Endothelial cell of umbilical vein (primary cell): Measurements from ENCODE around the gene PPFIA2. TPM values are rescaled to one million over a fixed set of nuclear protein-coding genes. Genes with fewer than 3 reads are reported as not detected.

Source experiments
- BruUV-seq: library from RNA; stranded (reverse); fragments of 400-500 nt; replicated peaks from 2 replicates; lab custom pipeline; 2021; lab: Mats Ljungman, UMichigan
- CTCF ChIA-PET: fragments of 300-600, 350-600 bp; sonication (Branson Sonifier 250); formaldehyde crosslinking; loops from one replicate; lab custom pipeline; 2021; ENCODE audit warnings: antibody characterized with exemption, inconsistent platforms; lab: Charles Lee
- POLR2A ChIA-PET: fragments of 300-600, 350-600 bp; sonication (Branson Sonifier 250); formaldehyde crosslinking; loops from one replicate; lab custom pipeline; 2021; ENCODE audit warnings: antibody characterized with exemption, inconsistent platforms; lab: Charles Lee
- DNase-seq: peaks from one replicate; pipeline ENCODE4 v3.0.0-alpha.2; 2011; ENCODE audit warnings: low read depth, low spot score
- FAIRE-seq: peaks from 2 replicates; lab custom pipeline; 2011; peaks lifted over from hg19 to GRCh38; lab: Jason Lieb, UNC
- H2AFZ ChIP-seq: 2 replicates; pipeline ENCODE4 v1.6.0; 2012; ENCODE audit warnings: low read depth, low read length, control low read depth, inconsistent platforms
- H3K27ac ChIP-seq: 2 replicates; pipeline ENCODE4 v1.5.1; 2011; ENCODE audit warnings: low read depth, mild to moderate bottlenecking, control low read depth, low read length, moderate library complexity; ENCODE audit not compliant: insufficient read depth
- H3K27me3 ChIP-seq, 2 experiments: 2 replicates each; pipeline versions ENCODE4 v1.6.0 to v1.6.1; 2011; ENCODE audit warnings: low read length in 2 of 2, mixed read lengths in 1 of 2; ENCODE audit not compliant: control insufficient read depth in 2 of 2, insufficient read depth in 2 of 2
- H3K36me3 ChIP-seq, 2 experiments: 2 replicates in 1 of 2; 3 replicates in 1 of 2; pipeline ENCODE4 v1.5.1; 2011; ENCODE audit warnings: low read length in 2 of 2, mild to moderate bottlenecking in 1 of 2, moderate library complexity in 1 of 2; ENCODE audit not compliant: control insufficient read depth in 2 of 2, insufficient read depth in 2 of 2; ENCODE audit errors: extremely low read depth in 1 of 2
- H3K4me1 ChIP-seq: 3 replicates; pipeline ENCODE4 v1.5.1; 2011; ENCODE audit warnings: mild to moderate bottlenecking, low read length; ENCODE audit not compliant: control insufficient read depth, insufficient read depth; ENCODE audit errors: extremely low read depth
- H3K4me2 ChIP-seq: 2 replicates; pipeline ENCODE4 v1.6.1; 2011; ENCODE audit warnings: low read length, control low read depth, mixed read lengths; ENCODE audit not compliant: insufficient read depth
- H3K4me3 ChIP-seq, 3 experiments: fragments of 200-600 bp in 1 of 3; sonication (generic), shearing (Covaris generic) in 1 of 3; replicated peaks in 1 of 3; 2 replicates each; pipeline ENCODE4 v1.5.1; 2011 to 2016; ENCODE audit warnings: control low read depth in 3 of 3, low read length in 3 of 3, mild to moderate bottlenecking in 2 of 3, inconsistent platforms in 1 of 3, low read depth in 1 of 3, moderate library complexity in 1 of 3; ENCODE audit not compliant: insufficient read depth in 1 of 3
- H3K79me2 ChIP-seq: 2 replicates; pipeline ENCODE4 v1.6.0; 2012; ENCODE audit warnings: low read length, inconsistent platforms; ENCODE audit not compliant: control insufficient read depth, insufficient read depth
- H3K9ac ChIP-seq: replicated peaks from 2 replicates; pipeline ENCODE3; 2011; ENCODE audit warnings: low read length, control low read depth; ENCODE audit not compliant: insufficient read depth; ENCODE audit errors: extremely low read depth
- H3K9me1 ChIP-seq: replicated peaks from 3 replicates; pipeline ENCODE4 v1.6.0; 2011; ENCODE audit warnings: mild to moderate bottlenecking, low read length; ENCODE audit not compliant: control insufficient read depth, insufficient read depth; ENCODE audit errors: extremely low read depth
- H3K9me3 ChIP-seq: replicated peaks from 2 replicates; pipeline ENCODE4 v1.5.1; 2012; ENCODE audit warnings: low read length, inconsistent platforms; ENCODE audit not compliant: control insufficient read depth, insufficient read depth
- H4K20me1 ChIP-seq: replicated peaks from 2 replicates; pipeline ENCODE3; 2011; ENCODE audit warnings: mild to moderate bottlenecking, low read length; ENCODE audit not compliant: control insufficient read depth, insufficient read depth; ENCODE audit errors: extremely low read depth
- CTCF ChIP-seq, 2 donors: IDR thresholded peaks; 1 replicate in 1 of 2; 2 replicates in 1 of 2; pipeline ENCODE4 v1.5.1; 2011; ENCODE audit warnings: low read length in 2 of 2, mild to moderate bottlenecking in 2 of 2, moderate library complexity in 2 of 2, control low read depth in 1 of 2, inconsistent platforms in 1 of 2, low read depth in 1 of 2; ENCODE audit not compliant: insufficient read depth in 1 of 2; ENCODE audit errors: extremely low read depth in 1 of 2
- EZH2 ChIP-seq: IDR thresholded peaks from 2 replicates; pipeline ENCODE4 v1.6.1; 2012; ENCODE audit warnings: borderline replicate concordance, low read depth, mild to moderate bottlenecking, moderate library complexity, low read length, inconsistent platforms; ENCODE audit not compliant: severe bottlenecking
- FOS ChIP-seq: IDR thresholded peaks from 2 replicates; pipeline ENCODE4 v1.6.1; 2011; ENCODE audit warnings: mild to moderate bottlenecking, low read length, moderate library complexity, borderline replicate concordance; ENCODE audit not compliant: insufficient read depth
- GATA2 ChIP-seq: IDR thresholded peaks from 2 replicates; pipeline ENCODE4 v1.7.0; 2011; ENCODE audit warnings: low read depth, mild to moderate bottlenecking, moderate library complexity, mixed read lengths, low read length; ENCODE audit not compliant: insufficient read length, insufficient read depth
- JUN ChIP-seq: IDR thresholded peaks from 2 replicates; pipeline ENCODE4 v1.6.1; 2011; ENCODE audit warnings: borderline replicate concordance, low read depth; ENCODE audit not compliant: insufficient read length, insufficient read depth
- MAX ChIP-seq: IDR thresholded peaks from 2 replicates; pipeline ENCODE4 v1.6.1; 2011; ENCODE audit not compliant: insufficient read depth, insufficient read length
- MYC ChIP-seq: IDR thresholded peaks from one replicate; pipeline ENCODE4 v1.6.1; 2011; ENCODE audit warnings: mild to moderate bottlenecking, low read depth, low read length
- POLR2A ChIP-seq: IDR thresholded peaks from 2 replicates; pipeline ENCODE4 v1.6.1; 2012; ENCODE audit warnings: low read depth, mild to moderate bottlenecking, control low read depth, low read length
- POLR2AphosphoS5 ChIP-seq: IDR thresholded peaks from 2 replicates; pipeline ENCODE4 v1.6.1; 2012; ENCODE audit warnings: low read depth, mild to moderate bottlenecking, control low read depth, low read length, moderate library complexity; ENCODE audit not compliant: insufficient read depth
- dilution Hi-C: fragments of 300-500 bp; cut with MboI; formaldehyde crosslinking; loops from one replicate; pipeline ENCODE4 v1.15.0; 2019; ENCODE audit warnings: low sequenced_read_pairs; ENCODE audit not compliant: extremely low pct_ligation_motif_present
- intact Hi-C: fragments of 100-400 bp; cut with micrococcal nuclease; formaldehyde crosslinking; loops from one replicate; pipeline ENCODE4 v1.10.0; 2022
- polyA plus RNA-seq, 4 experiments: library from polyadenylated mRNA; depleted of rRNA in 3 of 4; stranded (reverse) in 3 of 4; unstranded in 1 of 4; fragments of >200 nt; gene quantifications; 2 replicates each; pipeline versions ENCODE4 v1.2.1 to v1.2.3, GENCODE V29; 2011 to 2012; ENCODE audit warnings: missing spikeins in 1 of 4
- total RNA-seq: library from RNA; stranded (reverse); gene quantifications from 2 replicates; pipeline ENCODE4 v1.2.3, GENCODE V29; 2021

Gene PPFIA2
- total and polyA plus RNA-seq, 2 donors (not counting 3 experiments of a cell fraction or from before 2014, with no cell fraction given), result not detected

GRCh38 chr12:81300454-81300853, 458.7 kb downstream of the PPFIA2 start:
- no peaks in the 10 kb centered on the region for H4K20me1 ChIP-seq
- H3K27ac ChIP-seq, result no peak overlapping the region
- H3K4me3 ChIP-seq, result no peak overlapping the region
- H3K9ac ChIP-seq, result no peak overlapping the region
- POLR2A ChIA-PET, result no interaction called here
- CTCF ChIA-PET, result interaction anchor here (0.5 to 1.6 kb wide), 3 partner anchors 13 to 34 kb away, joined by 3 to 5 read pairs (median 3); no protein-coding TSS in a partner anchor
- TF ChIP-seq POLR2A (no peak), GATA2 (no peak), CTCF (IDR thresholded peaks at IDR 0.05; ENCODE audit: extremely low read depth in 1 of 2, insufficient read depth in 1 of 2, low read depth in 1 of 2, low read length in 2 of 2) (no peak), MYC (no peak), MAX (no peak), POLR2AphosphoS5 (no peak), JUN (no peak), FOS (no peak), EZH2 (no peak)
- no peaks in the 10 kb centered on the region for H3K4me1 ChIP-seq
- H2AFZ ChIP-seq, result no peak overlapping the region
- DNase-seq (no peak), FAIRE-seq (no peak)
- H3K36me3 ChIP-seq, result no peaks in the 10 kb centered on the region
- no peaks in the 10 kb centered on the region for H3K9me3 ChIP-seq
- no peaks in the 10 kb centered on the region for H3K27me3 ChIP-seq
- intact Hi-C loops (no loop called here), dilution Hi-C loops (no loop called here)
- no peaks in the 10 kb centered on the region for H3K9me1 ChIP-seq
- no peak overlapping the region for H3K4me2 ChIP-seq
- BruUV-seq, result no TSS peak
- H3K79me2 ChIP-seq, result no peaks in the 10 kb centered on the region
